ENCODE measurements around the gene SLC30A1. TPM values are rescaled to one million over a fixed set of nuclear protein-coding genes. Genes with fewer than 3 reads are reported as not detected.

The SLC30A1 gene, protein sequence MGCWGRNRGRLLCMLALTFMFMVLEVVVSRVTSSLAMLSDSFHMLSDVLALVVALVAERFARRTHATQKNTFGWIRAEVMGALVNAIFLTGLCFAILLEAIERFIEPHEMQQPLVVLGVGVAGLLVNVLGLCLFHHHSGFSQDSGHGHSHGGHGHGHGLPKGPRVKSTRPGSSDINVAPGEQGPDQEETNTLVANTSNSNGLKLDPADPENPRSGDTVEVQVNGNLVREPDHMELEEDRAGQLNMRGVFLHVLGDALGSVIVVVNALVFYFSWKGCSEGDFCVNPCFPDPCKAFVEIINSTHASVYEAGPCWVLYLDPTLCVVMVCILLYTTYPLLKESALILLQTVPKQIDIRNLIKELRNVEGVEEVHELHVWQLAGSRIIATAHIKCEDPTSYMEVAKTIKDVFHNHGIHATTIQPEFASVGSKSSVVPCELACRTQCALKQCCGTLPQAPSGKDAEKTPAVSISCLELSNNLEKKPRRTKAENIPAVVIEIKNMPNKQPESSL
- total RNA-seq (2021; fragmentation: NEBNext Ultra II Directional; extraction: Animal tissue kit (Norgen Biotek cat#: 25700)) (13.5 and 14.0 TPM in 2 replicates), polyA plus RNA-seq (2011; rRNA removed) (3.7 and 4.5 TPM in 2 replicates), polyA minus RNA-seq (2011; rRNA and poly(A)+ RNA removed) (10.4 and 15.8 TPM in 2 replicates)
- polyA plus RNA-seq (2011; cell fraction: cytosol; rRNA removed), result 5.9 TPM
- 3.7 TPM for polyA plus RNA-seq (2011; cell fraction: nucleus; rRNA removed)
- 2.7 to 6.2 TPM (median 4.9 TPM) in 4 replicates for polyA plus RNA-seq (2012, experiment 1 of 2)
- 1.0 TPM for polyA plus RNA-seq (2012, experiment 2 of 2)
- polyA plus RNA-seq (2013, experiment 1 of 2), result 7.1 TPM
- polyA plus RNA-seq (2013, experiment 2 of 2), result 8.0 TPM
- polyA minus RNA-seq (2011; cell fraction: cytosol; rRNA and poly(A)+ RNA removed), result 15.5 TPM
- 16.7 TPM for polyA minus RNA-seq (2011; cell fraction: nucleus; rRNA and poly(A)+ RNA removed)
- long read RNA-seq, experiment 1, full-length matches to known transcripts, result 3 of 15 reads
- long read RNA-seq, experiment 1, partial matches to known transcripts, result 0 of 15 reads
- long read RNA-seq, experiment 1, other reads (novel, unspliced or antisense), result 12 of 15 reads
- long read RNA-seq, experiment 2, partial matches to known transcripts, result 0 of 1 reads
- long read RNA-seq, experiment 2, other reads (novel, unspliced or antisense), result 1 of 1 reads

DNA sequence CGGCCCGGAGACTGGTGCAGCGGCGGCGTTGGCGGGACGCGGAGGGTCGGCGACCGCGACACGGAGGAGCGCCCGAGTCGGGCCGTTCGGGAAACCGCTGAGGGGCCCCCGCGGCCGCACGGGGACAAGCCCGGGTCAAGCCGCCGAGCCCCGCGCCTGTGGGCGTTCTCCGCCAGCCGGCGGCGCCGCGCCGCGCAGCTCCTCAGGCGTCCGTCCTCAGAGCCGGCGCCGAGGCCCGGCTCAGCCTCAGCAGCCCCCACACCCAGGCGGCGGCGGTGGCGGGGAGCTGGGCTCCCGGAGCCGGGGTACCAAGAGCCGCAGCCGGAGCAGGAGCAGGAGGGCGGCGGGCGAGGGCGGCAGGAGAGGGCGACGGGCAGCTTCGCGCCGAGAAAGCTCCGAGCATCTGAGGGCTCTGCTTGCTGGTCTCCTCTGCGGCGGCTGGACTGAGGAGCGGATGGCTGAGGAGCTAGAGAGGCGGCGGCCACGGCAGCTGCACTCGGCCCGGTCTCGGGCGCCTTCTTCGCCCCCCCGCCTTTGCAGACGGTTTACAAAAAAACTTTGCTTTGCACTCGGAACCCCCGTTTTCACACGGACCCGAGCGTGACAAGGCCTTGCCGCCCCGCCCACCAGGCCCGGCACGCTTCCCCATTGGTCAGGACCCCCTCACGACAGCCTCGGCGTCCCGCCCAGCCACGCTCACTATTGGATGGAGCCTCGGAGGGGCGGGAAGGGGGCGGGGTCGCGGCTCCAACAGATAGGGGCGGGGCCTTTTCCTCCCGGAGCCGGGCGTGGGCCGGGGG is at the start of gene SLC30A1:
Gene SLC30A1 (minus strand): TSS at position 522 of the 800 bp plus-strand sequence. CDS start 549 bp downstream, outside the sequence.
- H2BK12ac ChIP-seq (ENCODE audit: low read depth, low read length), result no peak within 1 kb of the TSS; the same call in 1 of the 2 replicates
- no peak within 1 kb of the TSS for H3K27ac ChIP-seq (ENCODE audit: low read depth, low read length)
- peak within 1 kb of the TSS; percentile 82 for H4K91ac ChIP-seq (replicated peaks; ENCODE audit: insufficient read length, low read length)
- peak within 1 kb of the TSS; percentile 41 to 82 (median 60); a peak in 6 of 7 replicates for H3K9ac ChIP-seq (replicated peaks in 1 of 4; ENCODE audit: extremely low read depth in 1 of 4, low read depth in 3 of 4, low read length in 3 of 4)
- no peaks in the 10 kb centered on the region for H4K20me1 ChIP-seq (replicated peaks in 1 of 2; ENCODE audit: control insufficient read depth in 1 of 2, insufficient read depth in 2 of 2, low read length in 2 of 2)
- H2BK15ac ChIP-seq (ENCODE audit: low read length), result peak within 1 kb of the TSS; percentile 75; the same call in 1 of the 2 replicates
- POLR2A ChIA-PET (ENCODE audit: partially characterized antibody), result interaction anchor here (0.9 to 2.1 kb wide), 11 partner anchors 9 to 1030 kb away, joined by 3 to 5 read pairs (median 4); partner anchors contain the start of genes ATF3 and NEK2
- H3K23ac ChIP-seq (ENCODE audit: insufficient read length), result no peak within 1 kb of the TSS
- H3K9me3 ChIP-seq (ENCODE audit: insufficient read depth in 2 of 2, low read depth in 1 of 2, low read length in 1 of 2), result no peaks in the 10 kb centered on the region
- no peak within 1 kb of the TSS for H2BK120ac ChIP-seq (replicated peaks; ENCODE audit: low read depth, low read length)
- peak; percentile 85 to 98 for DNase-seq (ENCODE audit: low read depth in 1 of 2, low spot score in 2 of 2)
- peak within 1 kb of the TSS; percentile 76 for H3K4ac ChIP-seq (replicated peaks; ENCODE audit: insufficient read length, low read depth, low read length)
- peak within 1 kb of the TSS; percentile 54 for H3K56ac ChIP-seq (replicated peaks; ENCODE audit: insufficient read length, low read depth, low read length)
- peak within 1 kb of the TSS; percentile 88 to 95 for H3K4me2 ChIP-seq (ENCODE audit: insufficient read depth in 1 of 2, low read depth in 2 of 2, low read length in 2 of 2)
- no peak within 1 kb of the TSS for H3K14ac ChIP-seq (ENCODE audit: insufficient read length)
- peak within 1 kb of the TSS; percentile 81 for H3K18ac ChIP-seq (ENCODE audit: extremely low read depth, low read length)
- H3K4me1 ChIP-seq (replicated peaks in 1 of 4; ENCODE audit: control insufficient read depth in 3 of 4, insufficient read depth in 4 of 4, low read length in 3 of 4), result peaks cover 0 to 13% (median 9%) of the 10 kb centered on the region in 4 experiments; a peak in 6 of 7 replicates
- peak within 1 kb of the TSS; percentile 47; the same call in 1 of the 2 replicates for H2BK5ac ChIP-seq (ENCODE audit: low read depth, low read length)
- no peak within 1 kb of the TSS for H2BK20ac ChIP-seq (ENCODE audit: low read length)
- WGBS, 2 experiments (ENCODE audit: extremely low coverage in 1 of 2, insufficient coverage in 1 of 2, insufficient read length in 1 of 2, insufficient replicate concordance in 2 of 2, low coverage in 1 of 2, low lambda C conversion rate in 2 of 2, missing lambda C conversion rate in 1 of 2), result 2% methylated on average over 55 of the region's 98 CpGs; no CpG with 5 or more reads in 1 of the 2 experiments
- FAIRE-seq, result no peak
- H3K23me2 ChIP-seq (ENCODE audit: low read depth, low read length), result peaks cover 6% of the 10 kb centered on the region
- peaks cover 0 to 22% (median 2%) of the 10 kb centered on the region in 4 experiments; a peak in 1 of 8 replicates for H3K36me3 ChIP-seq (ENCODE audit: control insufficient read depth in 2 of 4, insufficient read depth in 4 of 4, low read length in 3 of 4)
- peak within 1 kb of the TSS; percentile 66 to 92 (median 84) for H3K4me3 ChIP-seq (ENCODE audit: extremely low read depth in 1 of 4, insufficient read depth in 2 of 4, low read depth in 3 of 4, low read length in 4 of 4)
- peak within 1 kb of the TSS; percentile 94 for H4K8ac ChIP-seq (ENCODE audit: extremely low read depth, insufficient read depth, low read length)
- no peak within 1 kb of the TSS for H2AK5ac ChIP-seq (ENCODE audit: low read depth, low read length)
- H4K5ac ChIP-seq (ENCODE audit: insufficient read length, low read depth, low read length), result peak within 1 kb of the TSS; percentile 41
- H3K79me2 ChIP-seq (ENCODE audit: control insufficient read depth in 1 of 2, insufficient read depth in 2 of 2, low read length in 2 of 2), result peaks cover 6 to 41% of the 10 kb centered on the region in 2 experiments; a peak in 3 of 4 replicates
- H3K79me1 ChIP-seq (ENCODE audit: low read depth, low read length), result no peaks in the 10 kb centered on the region
- CTCF ChIA-PET (ENCODE audit: partially characterized antibody), result interaction anchor here (0.7 to 4.3 kb wide), 14 partner anchors 8 to 256 kb away, joined by 3 to 20 read pairs (median 4); no protein-coding TSS in a partner anchor
- H2AFZ ChIP-seq (ENCODE audit: low read length), result peak within 1 kb of the TSS; percentile 83; the same call in 1 of the 2 replicates
- no peaks in the 10 kb centered on the region for H3K27me3 ChIP-seq (replicated peaks in 1 of 4; ENCODE audit: control insufficient read depth in 3 of 4, extremely low read depth in 1 of 4, insufficient read depth in 3 of 4, low read length in 3 of 4)
- TF ChIP-seq YY1 (IDR thresholded peaks at IDR 0.05; ENCODE audit: low read depth, low read length) (0 out of 2 replicates have a peak, but pooled peaks have one; percentile 1), POLR2A (IDR thresholded peaks at IDR 0.05; ENCODE audit: control extremely low read depth in 1 of 2, low read depth in 2 of 2, low read length in 2 of 2) (peak in 1 of 2 experiments; percentile 67; a peak in 1 of 3 replicates), SIN3A (conservative IDR thresholded peaks at IDR 0.05 in 1 of 2, IDR thresholded peaks at IDR 0.05 in 1 of 2; ENCODE audit: low read depth in 1 of 2, low read length in 2 of 2) (no peak), KDM5A (IDR thresholded peaks at IDR 0.05; ENCODE audit: low read length) (no peak), NANOG (IDR thresholded peaks at IDR 0.05; ENCODE audit: insufficient read depth, low read depth, low read length, poor library complexity, severe bottlenecking) (no peak)
